ENCODE measurements around the gene LHFPL3. TPM values are rescaled to one million over a fixed set of nuclear protein-coding genes. Genes with fewer than 3 reads are reported as not detected.

LHFPL3 gene
- total RNA-seq, 1 experiment from 2014 or later: not detected

DNA sequence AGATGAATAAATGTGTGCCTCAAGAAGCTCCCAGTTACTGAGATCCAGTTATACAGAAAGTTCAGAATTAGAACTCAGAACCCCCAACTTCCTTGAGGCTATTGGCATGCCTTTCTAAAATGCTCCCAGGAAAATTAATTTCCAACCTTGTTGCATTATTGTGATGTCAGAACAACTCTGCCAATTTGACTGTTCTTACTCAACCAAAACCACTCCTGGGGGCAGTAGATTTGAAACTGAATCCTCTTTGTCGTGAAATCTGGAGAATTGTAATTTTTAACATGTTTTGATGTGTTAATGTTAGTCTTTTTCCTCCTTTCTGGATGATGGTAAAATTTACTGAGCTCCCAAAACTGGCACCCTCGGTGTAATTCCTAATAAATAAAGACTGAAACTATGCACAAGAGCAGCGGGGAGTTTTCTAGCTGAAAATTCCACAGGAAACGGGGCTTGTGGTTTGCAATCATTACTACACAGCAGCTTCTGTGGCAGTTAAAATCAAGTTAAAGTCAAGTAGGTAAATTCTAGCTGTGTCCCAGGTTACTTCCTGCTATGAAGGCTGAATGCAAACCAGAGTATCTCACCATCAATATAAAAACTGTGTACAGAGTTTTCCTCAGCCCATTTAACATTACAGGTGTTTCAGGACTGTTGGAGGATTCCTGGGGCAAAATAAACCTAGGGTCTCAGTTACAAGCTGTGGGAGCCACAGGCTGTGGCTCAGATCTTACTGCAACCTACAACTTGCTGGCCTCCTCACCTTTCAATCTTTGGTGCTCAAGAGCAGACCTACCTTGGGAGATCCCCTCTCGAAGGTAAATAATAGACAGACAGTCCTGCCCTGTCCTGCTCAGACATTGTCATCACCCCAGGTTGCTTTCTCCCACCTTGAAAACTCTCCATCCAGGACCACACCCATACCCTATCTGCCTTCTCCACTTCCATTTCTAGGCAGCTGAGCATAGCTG, 529.3 kb downstream of the LHFPL3 start:
- Histone ChIP-seq H3K9me3 (ENCODE audit: insufficient read depth, low read depth) (no peaks in the 10 kb centered on the region), H2AFZ (no peak overlapping the region), H3K27ac (no peak overlapping the region), H3K27me3 (ENCODE audit: insufficient read depth, low read depth) (peaks cover 69% of the 10 kb centered on the region), H3F3A (ENCODE audit: insufficient read depth, low read depth) (no peaks in the 10 kb centered on the region), H3K9me2 (ENCODE audit: insufficient read depth) (no peaks in the 10 kb centered on the region), H3K79me2 (ENCODE audit: low read depth) (no peaks in the 10 kb centered on the region), H3K4me1 (replicated peaks; ENCODE audit: insufficient read depth) (no peaks in the 10 kb centered on the region), H3K4me2 (no peak overlapping the region), H3K4me3 (no peak overlapping the region), H3K36me3 (ENCODE audit: low read depth) (no peaks in the 10 kb centered on the region), H4K20me1 (ENCODE audit: insufficient read depth) (no peaks in the 10 kb centered on the region)
- intact Hi-C loops (cut with micrococcal nuclease; ENCODE audit: unreplicated experiment): no loop called here
- DNase-seq: no peak
- no TSS peak for BruUV-seq (replicated peaks)
- TF ChIP-seq EZH2 (IDR thresholded peaks at IDR 0.05; ENCODE audit: low read depth): no peak
- TF ChIP-seq, protein P1, sequence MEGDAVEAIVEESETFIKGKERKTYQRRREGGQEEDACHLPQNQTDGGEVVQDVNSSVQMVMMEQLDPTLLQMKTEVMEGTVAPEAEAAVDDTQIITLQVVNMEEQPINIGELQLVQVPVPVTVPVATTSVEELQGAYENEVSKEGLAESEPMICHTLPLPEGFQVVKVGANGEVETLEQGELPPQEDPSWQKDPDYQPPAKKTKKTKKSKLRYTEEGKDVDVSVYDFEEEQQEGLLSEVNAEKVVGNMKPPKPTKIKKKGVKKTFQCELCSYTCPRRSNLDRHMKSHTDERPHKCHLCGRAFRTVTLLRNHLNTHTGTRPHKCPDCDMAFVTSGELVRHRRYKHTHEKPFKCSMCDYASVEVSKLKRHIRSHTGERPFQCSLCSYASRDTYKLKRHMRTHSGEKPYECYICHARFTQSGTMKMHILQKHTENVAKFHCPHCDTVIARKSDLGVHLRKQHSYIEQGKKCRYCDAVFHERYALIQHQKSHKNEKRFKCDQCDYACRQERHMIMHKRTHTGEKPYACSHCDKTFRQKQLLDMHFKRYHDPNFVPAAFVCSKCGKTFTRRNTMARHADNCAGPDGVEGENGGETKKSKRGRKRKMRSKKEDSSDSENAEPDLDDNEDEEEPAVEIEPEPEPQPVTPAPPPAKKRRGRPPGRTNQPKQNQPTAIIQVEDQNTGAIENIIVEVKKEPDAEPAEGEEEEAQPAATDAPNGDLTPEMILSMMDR (conservative IDR thresholded peaks at IDR 0.05): no peak
- CTCF ChIA-PET: no interaction called here
- POLR2A ChIA-PET (ENCODE audit: unreplicated experiment): no interaction called here

- DNase-seq: no peak
- no TSS peak for BruUV-seq (replicated peaks)
- Histone ChIP-seq H3K4me3 (no peak overlapping the region), H3K27me3 (ENCODE audit: insufficient read depth, low read depth) (peaks cover 72% of the 10 kb centered on the region), H2AFZ (no peak overlapping the region), H4K20me1 (ENCODE audit: insufficient read depth) (no peaks in the 10 kb centered on the region), H3K9me3 (ENCODE audit: insufficient read depth, low read depth) (no peaks in the 10 kb centered on the region), H3K36me3 (ENCODE audit: low read depth) (no peaks in the 10 kb centered on the region), H3K79me2 (ENCODE audit: low read depth) (no peaks in the 10 kb centered on the region), H3K9me2 (ENCODE audit: insufficient read depth) (no peaks in the 10 kb centered on the region), H3K4me1 (replicated peaks; ENCODE audit: insufficient read depth) (no peaks in the 10 kb centered on the region), H3K27ac (no peak overlapping the region), H3K4me2 (no peak overlapping the region), H3F3A (ENCODE audit: insufficient read depth, low read depth) (no peaks in the 10 kb centered on the region)
- ChIA-PET CTCF (no interaction called here), POLR2A (ENCODE audit: unreplicated experiment) (no interaction called here)
- intact Hi-C loops (cut with micrococcal nuclease; ENCODE audit: unreplicated experiment): no loop called here
- TF ChIP-seq EZH2 (IDR thresholded peaks at IDR 0.05; ENCODE audit: low read depth): no peak
- TF ChIP-seq, protein P1 (conservative IDR thresholded peaks at IDR 0.05): no peak
Measured at GRCh38 chr7:104859754-104860426, 531.5 kb downstream of the LHFPL3 start.

DNA sequence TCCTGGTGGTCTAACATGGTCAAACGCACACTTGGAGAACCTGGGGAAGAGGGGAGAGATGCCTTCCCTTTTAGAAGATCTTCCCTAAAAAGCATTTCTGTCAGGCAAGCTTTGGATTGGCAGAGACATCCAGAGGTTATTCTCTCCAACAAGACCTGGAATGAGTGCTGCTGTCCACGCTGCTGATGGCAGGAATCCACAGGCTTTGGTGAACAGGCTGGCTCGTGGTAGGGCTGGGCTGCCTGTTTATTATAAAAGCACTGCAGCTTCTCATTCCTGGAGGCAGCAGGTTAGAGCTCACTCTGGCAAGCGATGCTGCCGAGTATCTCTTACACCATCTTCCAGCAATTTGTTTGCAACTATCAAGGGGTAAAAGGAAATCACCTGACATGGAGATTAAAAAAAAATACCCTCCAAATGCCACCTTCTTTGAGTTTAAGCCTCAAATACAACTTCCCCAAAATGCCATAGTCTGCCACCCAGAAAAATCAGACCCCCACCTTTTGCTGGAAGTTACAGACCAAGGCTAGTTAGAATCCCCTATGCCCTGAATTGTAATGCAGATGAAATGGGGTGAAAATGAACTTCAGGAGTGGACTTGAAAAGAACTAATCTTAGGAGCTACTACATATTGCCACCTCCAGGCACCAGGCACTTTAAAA, 533.5 kb downstream of the LHFPL3 start:
- H4K20me1 ChIP-seq (ENCODE audit: insufficient read depth): no peaks in the 10 kb centered on the region
- H3K79me2 ChIP-seq (ENCODE audit: low read depth): no peaks in the 10 kb centered on the region
- BruUV-seq (replicated peaks): no TSS peak
- DNase-seq: no peak
- intact Hi-C loops (cut with micrococcal nuclease; ENCODE audit: unreplicated experiment): no loop called here
- H2AFZ ChIP-seq: no peak overlapping the region
- H3K27ac ChIP-seq: no peak overlapping the region
- no peaks in the 10 kb centered on the region for H3F3A ChIP-seq (ENCODE audit: insufficient read depth, low read depth)
- no peak overlapping the region for H3K4me3 ChIP-seq
- H3K4me2 ChIP-seq: no peak overlapping the region
- H3K36me3 ChIP-seq (ENCODE audit: low read depth): no peaks in the 10 kb centered on the region
- H3K9me2 ChIP-seq (ENCODE audit: insufficient read depth): no peaks in the 10 kb centered on the region
- H3K9me3 ChIP-seq (ENCODE audit: insufficient read depth, low read depth): no peaks in the 10 kb centered on the region
- TF ChIP-seq EZH2 (IDR thresholded peaks at IDR 0.05; ENCODE audit: low read depth): no peak
- TF ChIP-seq, protein P1 (conservative IDR thresholded peaks at IDR 0.05): no peak
- ChIA-PET CTCF (interaction anchor here (1.2 kb wide), 1 partner anchor 630 kb away, joined by 4 read pairs; no protein-coding TSS in a partner anchor), POLR2A (ENCODE audit: unreplicated experiment) (no interaction called here)
- peaks cover 54% of the 10 kb centered on the region for H3K27me3 ChIP-seq (ENCODE audit: insufficient read depth, low read depth)
- H3K4me1 ChIP-seq (replicated peaks; ENCODE audit: insufficient read depth): no peaks in the 10 kb centered on the region
